DOHH2 (cell line): Measurements from ENCODE around the gene TFDP1.

ENCODE experiments used
- CTCF ChIP-seq: fragments of 200-600 bp; sonication (generic); IDR thresholded peaks from one replicate; pipeline ENCODE4 v1.5.1; 2014; ENCODE audit warnings: antibody characterized with exemption, mild to moderate bottlenecking, low read depth, low read length; ENCODE audit not compliant: poor library complexity, severe bottlenecking
- EZH2phosphoT487 ChIP-seq: fragments of 200-600 bp; sonication (generic); IDR thresholded peaks from 2 replicates; pipeline ENCODE4 v1.6.1; 2017; ENCODE audit warnings: borderline replicate concordance, mild to moderate bottlenecking, antibody characterized with exemption, low read length, moderate library complexity, mixed read lengths

GRCh38 chr13:113548171-113548641, 36.3 kb upstream of the TFDP1 start:
- TF ChIP-seq CTCF: no peak
- TF ChIP-seq EZH2phosphoT487: no peak
